NK-92 treated with Interleukin-12 subunit alpha and Interleukin-12 subunit beta, amount 100 ng/mL, for 24 hours (cell line): Measurements from ENCODE around the gene RNH1.
A peak's percentile ranks its signal among the peaks of the same experiment; 100 is the strongest.

Experiments used
- DNase-seq: peaks from one replicate; lab custom pipeline; 2025; lab: John Stamatoyannopoulos, UW

The RNH1 gene

GRCh38 chr11:506995-507726, at the start of gene RNH1:
Gene RNH1, minus strand, starts transcription at chr11:507242. Its CDS starts 5,080 bp downstream, at chr11:502162.
- DNase-seq, result peak; percentile 96

GRCh38 chr11:555780-556661, 49.0 kb upstream of the RNH1 start:
- DNase-seq, result no peak

GRCh38 chr11:555227-555779, 48.3 kb upstream of the RNH1 start:
- no peak for DNase-seq

GRCh38 chr11:554428-555226, 47.6 kb upstream of the RNH1 start:
- DNase-seq, result no peak

- DNase-seq, result no peak
These were observed 46.9 kb upstream of the RNH1 start for GRCh38 chr11:553988-554340.

- DNase-seq, result no peak
These were observed 46.3 kb upstream of the RNH1 start for GRCh38 chr11:553083-553987.

GRCh38 chr11:551596-551995, 44.6 kb upstream of the RNH1 start:
- no peak for DNase-seq

- no peak for DNase-seq
These were observed 44.1 kb upstream of the RNH1 start for GRCh38 chr11:551131-551530.

GRCh38 chr11:550746-551085, 43.7 kb upstream of the RNH1 start:
- DNase-seq, result no peak

GRCh38 chr11:550021-550745, 43.1 kb upstream of the RNH1 start:
- DNase-seq, result no peak

- DNase-seq, result no peak
These were observed 41.9 kb upstream of the RNH1 start for GRCh38 chr11:548700-549603.

- DNase-seq, result no peak
These were observed 38.1 kb upstream of the RNH1 start for GRCh38 chr11:545171-545570.

- no peak for DNase-seq
These were observed 37.8 kb upstream of the RNH1 start for GRCh38 chr11:544817-545166.

GRCh38 chr11:541433-541885, 34.4 kb upstream of the RNH1 start:
- DNase-seq, result no peak

GRCh38 chr11:540583-541432, 33.8 kb upstream of the RNH1 start:
- no peak for DNase-seq

GRCh38 chr11:539971-540481, 33.0 kb upstream of the RNH1 start:
- no peak for DNase-seq

- no peak for DNase-seq
These were observed 31.5 kb upstream of the RNH1 start for GRCh38 chr11:538431-539051.
